Mesenchymal stem cell (in vitro differentiated cells and primary cell): Measurements from ENCODE around the gene KTN1.

ENCODE experiments used
- DNase-seq: peaks from one replicate; pipeline ENCODE4 v3.0.0-alpha.2; 2013
- H2AFZ ChIP-seq: one replicate; pipeline ENCODE4 v1.6.1; 2013; ENCODE audit warnings: low read depth, mild to moderate bottlenecking, control low read depth, inconsistent platforms, low read length, moderate library complexity
- H2AK5ac ChIP-seq: 2 replicates; pipeline ENCODE4 v1.6.1; 2013; ENCODE audit warnings: low read length, moderate library complexity, mild to moderate bottlenecking, inconsistent platforms; ENCODE audit not compliant: severe bottlenecking
- H2BK120ac ChIP-seq: one replicate; pipeline ENCODE4 v1.6.1; 2013; ENCODE audit warnings: low read depth, mild to moderate bottlenecking, inconsistent platforms, low read length, moderate library complexity
- H2BK12ac ChIP-seq, 2 experiments: one replicate each; pipeline ENCODE4 v1.6.1; 2013; ENCODE audit warnings: inconsistent platforms in 2 of 2, low read length in 2 of 2, mild to moderate bottlenecking in 2 of 2, moderate library complexity in 2 of 2, control low read depth in 1 of 2
- H2BK15ac ChIP-seq: one replicate; pipeline ENCODE4 v1.6.1; 2013; ENCODE audit warnings: mild to moderate bottlenecking, low read depth, inconsistent platforms; ENCODE audit not compliant: poor library complexity, severe bottlenecking
- H2BK5ac ChIP-seq: 2 replicates; pipeline ENCODE4 v1.6.1; 2013; ENCODE audit warnings: low read depth, mild to moderate bottlenecking, low read length, control low read depth, inconsistent platforms; ENCODE audit not compliant: poor library complexity, severe bottlenecking
- H3K14ac ChIP-seq, 2 experiments: one replicate each; pipeline ENCODE4 v1.6.1; 2013; ENCODE audit warnings: inconsistent platforms in 2 of 2, low read length in 2 of 2, control low read depth in 1 of 2, mild to moderate bottlenecking in 1 of 2, moderate library complexity in 1 of 2
- H3K18ac ChIP-seq, 2 experiments: one replicate each; pipeline ENCODE4 v1.6.1; 2013; ENCODE audit warnings: inconsistent platforms in 2 of 2, low read length in 2 of 2, control low read depth in 1 of 2, low read depth in 1 of 2, mild to moderate bottlenecking in 1 of 2
- H3K23ac ChIP-seq, 2 experiments: one replicate each; pipeline ENCODE4 v1.6.1; 2013; ENCODE audit warnings: inconsistent platforms in 2 of 2, low read length in 2 of 2, mild to moderate bottlenecking in 2 of 2, moderate library complexity in 2 of 2, control low read depth in 1 of 2
- H3K27ac ChIP-seq: 2 replicates; pipeline ENCODE4 v1.5.1; 2013; ENCODE audit warnings: mild to moderate bottlenecking, moderate library complexity, low read length, control low read depth, inconsistent platforms; ENCODE audit not compliant: poor library complexity, severe bottlenecking
- H3K27me3 ChIP-seq, 2 experiments: 2 replicates each; pipeline versions ENCODE4 v1.6.1 to v1.7.0; 2013; ENCODE audit warnings: low read length in 2 of 2, mild to moderate bottlenecking in 2 of 2, moderate library complexity in 2 of 2, control low read depth in 1 of 2, inconsistent platforms in 1 of 2; ENCODE audit not compliant: control insufficient read depth in 1 of 2, insufficient read depth in 1 of 2
- H3K36me3 ChIP-seq, 2 experiments: 2 replicates each; pipeline versions ENCODE4 v1.6.1 to v1.7.0; 2013; ENCODE audit warnings: low read length in 2 of 2, control low read depth in 1 of 2, inconsistent platforms in 1 of 2, low read depth in 1 of 2, mild to moderate bottlenecking in 1 of 2; ENCODE audit not compliant: insufficient read depth in 2 of 2, control insufficient read depth in 1 of 2
- H3K4ac ChIP-seq, 2 experiments: one replicate each; pipeline ENCODE4 v1.6.1; 2013; ENCODE audit warnings: inconsistent platforms in 2 of 2, low read length in 2 of 2, mild to moderate bottlenecking in 2 of 2, moderate library complexity in 2 of 2, control low read depth in 1 of 2, low read depth in 1 of 2
- H3K4me1 ChIP-seq: 2 replicates; pipeline ENCODE4 v1.6.1; 2013; ENCODE audit warnings: low read depth, low read length, control low read depth; ENCODE audit not compliant: control insufficient read depth, insufficient read depth
- H3K4me2 ChIP-seq: 2 replicates; pipeline ENCODE4 v1.6.1; 2013; ENCODE audit warnings: low read length, mild to moderate bottlenecking, inconsistent platforms; ENCODE audit not compliant: poor library complexity, severe bottlenecking
- H3K4me3 ChIP-seq, 2 experiments: 2 replicates each; pipeline versions ENCODE4 v1.5.1 to v1.7.0; 2013; ENCODE audit warnings: low read length in 2 of 2, mild to moderate bottlenecking in 2 of 2, control low read depth in 1 of 2, low read depth in 1 of 2; ENCODE audit not compliant: insufficient read depth in 1 of 2
- H3K79me1 ChIP-seq: replicated peaks from 2 replicates; pipeline ENCODE4 v1.6.1; 2013; ENCODE audit warnings: mild to moderate bottlenecking, control low read depth, low read length, inconsistent platforms; ENCODE audit not compliant: poor library complexity, severe bottlenecking
- H3K9ac ChIP-seq: 2 replicates; pipeline ENCODE4 v1.7.0; 2013; ENCODE audit warnings: mild to moderate bottlenecking, low read length, moderate library complexity
- H3K9me3 ChIP-seq: 2 replicates; pipeline ENCODE4 v1.7.0; 2013; ENCODE audit warnings: mild to moderate bottlenecking, low read length; ENCODE audit not compliant: control insufficient read depth
- H4K8ac ChIP-seq: one replicate; pipeline ENCODE4 v1.6.1; 2013; ENCODE audit warnings: inconsistent platforms, mild to moderate bottlenecking, low read length, moderate library complexity
- H4K91ac ChIP-seq: one replicate; pipeline ENCODE4 v1.6.1; 2013; ENCODE audit warnings: mild to moderate bottlenecking, low read length, inconsistent platforms
- WGBS: methylation state at CpG from one replicate; pipeline ENCODE4 v1.1.7; 2013; ENCODE audit warnings: mixed read lengths; 5-methylcytosine and 5-hydroxymethylcytosine counted together

The KTN1 gene

DNA sequence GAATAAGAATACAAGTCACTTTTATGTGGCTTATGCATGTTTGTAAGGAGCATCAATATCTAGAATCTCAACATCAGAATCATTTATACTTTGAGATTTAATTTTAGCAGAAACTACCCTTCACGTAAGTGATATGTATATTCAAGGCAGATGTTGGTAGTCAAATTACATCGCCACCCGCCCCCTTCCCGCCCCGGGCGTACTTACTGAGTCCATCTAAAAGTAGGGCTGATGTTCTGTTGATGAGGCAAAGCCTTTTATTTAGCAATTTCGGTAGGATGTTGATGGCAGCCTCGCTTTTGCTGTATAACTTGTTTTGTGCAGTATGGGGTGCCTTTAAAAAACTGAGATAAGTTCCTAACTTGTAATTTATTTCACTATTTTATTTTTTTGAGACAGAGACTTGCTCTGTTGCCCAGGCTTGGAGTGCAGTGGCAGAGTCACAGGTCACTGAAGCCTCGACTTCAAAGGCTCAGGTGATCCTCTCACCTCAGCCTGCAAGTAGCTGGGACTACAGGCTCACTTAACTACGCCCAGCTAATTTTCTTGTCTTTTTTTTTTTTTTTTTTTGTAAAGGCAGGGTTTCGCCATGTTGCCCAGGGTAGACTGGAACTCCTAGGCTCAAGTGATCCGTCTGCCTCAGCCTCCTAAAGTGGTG, 30.8 kb downstream of the KTN1 start:
- Histone ChIP-seq H2AK5ac (no peak overlapping the region), H4K91ac (no peak overlapping the region), H2BK12ac (no peak overlapping the region), H2BK5ac (no peak overlapping the region), H4K8ac (no peak overlapping the region), H3K9ac (no peak overlapping the region), H2BK120ac (no peak overlapping the region), H3K4me3 (no peak overlapping the region), H3K27me3 (no peaks in the 10 kb centered on the region), H3K18ac (no peak overlapping the region), H2AFZ (no peak overlapping the region), H3K14ac (no peak overlapping the region), H2BK15ac (no peak overlapping the region), H3K4me2 (no peak overlapping the region), H3K36me3 (peaks cover 2 to 37% of the 10 kb centered on the region in 2 experiments), H3K79me1 (peaks cover 14% of the 10 kb centered on the region), H3K23ac (no peak overlapping the region), H3K4ac (no peak overlapping the region), H3K4me1 (peaks cover 5% of the 10 kb centered on the region), H3K9me3 (no peaks in the 10 kb centered on the region), H3K27ac (no peak overlapping the region)
- no peak for DNase-seq
- 92% methylated on average over 9 of the region's 12 CpGs for WGBS

DNA sequence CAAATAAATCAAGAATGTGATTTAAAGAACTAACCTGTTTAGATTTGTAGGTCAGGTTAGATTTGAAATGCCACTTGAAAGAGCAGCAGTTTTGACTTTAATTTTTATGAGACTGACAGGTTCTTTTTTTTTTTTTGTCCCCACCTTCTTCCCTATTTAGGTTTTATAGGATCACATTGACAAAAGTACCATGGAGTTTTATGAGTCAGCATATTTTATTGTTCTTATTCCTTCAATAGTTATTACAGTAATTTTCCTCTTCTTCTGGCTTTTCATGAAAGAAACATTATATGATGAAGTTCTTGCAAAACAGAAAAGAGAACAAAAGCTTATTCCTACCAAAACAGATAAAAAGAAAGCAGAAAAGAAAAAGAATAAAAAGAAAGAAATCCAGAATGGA, 31.9 kb downstream of the KTN1 start:
- H3K27me3 ChIP-seq: no peaks in the 10 kb centered on the region
- no peak overlapping the region for H3K27ac ChIP-seq
- no peak overlapping the region for H3K9ac ChIP-seq
- H3K18ac ChIP-seq: no peak overlapping the region
- DNase-seq: no peak
- H2BK5ac ChIP-seq: no peak overlapping the region
- no peak overlapping the region for H4K8ac ChIP-seq
- H3K4me3 ChIP-seq: no peak overlapping the region
- H4K91ac ChIP-seq: no peak overlapping the region
- H3K9me3 ChIP-seq: no peaks in the 10 kb centered on the region
- H3K4ac ChIP-seq: no peak overlapping the region
- no peak overlapping the region for H2BK15ac ChIP-seq
- H3K4me1 ChIP-seq: peaks cover 5% of the 10 kb centered on the region
- no peak overlapping the region for H3K4me2 ChIP-seq
- peaks cover 15% of the 10 kb centered on the region for H3K79me1 ChIP-seq
- H3K36me3 ChIP-seq: peaks cover 3 to 48% of the 10 kb centered on the region in 2 experiments
- no peak overlapping the region for H2BK12ac ChIP-seq
- no peak overlapping the region for H2AK5ac ChIP-seq
- H2AFZ ChIP-seq: no peak overlapping the region
- no peak overlapping the region for H3K14ac ChIP-seq
- H2BK120ac ChIP-seq: no peak overlapping the region
- no peak overlapping the region for H3K23ac ChIP-seq

DNA sequence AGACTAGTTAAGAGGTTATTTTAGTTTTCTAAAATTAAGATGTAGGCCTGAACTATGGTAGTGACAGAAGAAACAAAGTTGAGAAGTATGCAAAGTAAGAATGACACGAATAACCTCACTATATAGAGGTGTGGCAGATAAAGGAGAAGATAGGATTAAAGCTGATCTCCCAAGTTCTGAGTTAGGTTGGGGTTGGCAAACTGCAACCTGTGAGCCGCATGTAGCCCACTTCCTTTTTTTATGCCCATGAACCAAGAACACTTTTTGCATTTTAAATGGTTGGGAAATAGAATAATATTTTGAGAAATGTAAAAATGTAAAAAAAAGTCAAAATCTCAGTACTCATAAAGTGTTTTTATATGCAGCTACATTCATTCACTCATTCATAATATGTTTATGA, 34.3 kb downstream of the KTN1 start:
- Histone ChIP-seq H3K9ac (no peak overlapping the region), H4K91ac (no peak overlapping the region), H3K9me3 (no peaks in the 10 kb centered on the region), H3K4me3 (no peak overlapping the region), H3K23ac (no peak overlapping the region), H3K36me3 (peaks cover 3 to 69% of the 10 kb centered on the region in 2 experiments), H2AK5ac (no peak overlapping the region), H3K14ac (no peak overlapping the region), H3K4me1 (peaks cover 2% of the 10 kb centered on the region), H2AFZ (no peak overlapping the region), H2BK5ac (no peak overlapping the region), H3K79me1 (peaks cover 15% of the 10 kb centered on the region), H3K4ac (no peak overlapping the region), H3K27ac (no peak overlapping the region), H3K18ac (no peak overlapping the region), H2BK120ac (no peak overlapping the region), H4K8ac (no peak overlapping the region), H2BK12ac (no peak overlapping the region), H3K4me2 (no peak overlapping the region), H3K27me3 (no peaks in the 10 kb centered on the region), H2BK15ac (no peak overlapping the region)
- no peak for DNase-seq
- WGBS: 100% methylated on average over 2 of the region's 2 CpGs

DNA sequence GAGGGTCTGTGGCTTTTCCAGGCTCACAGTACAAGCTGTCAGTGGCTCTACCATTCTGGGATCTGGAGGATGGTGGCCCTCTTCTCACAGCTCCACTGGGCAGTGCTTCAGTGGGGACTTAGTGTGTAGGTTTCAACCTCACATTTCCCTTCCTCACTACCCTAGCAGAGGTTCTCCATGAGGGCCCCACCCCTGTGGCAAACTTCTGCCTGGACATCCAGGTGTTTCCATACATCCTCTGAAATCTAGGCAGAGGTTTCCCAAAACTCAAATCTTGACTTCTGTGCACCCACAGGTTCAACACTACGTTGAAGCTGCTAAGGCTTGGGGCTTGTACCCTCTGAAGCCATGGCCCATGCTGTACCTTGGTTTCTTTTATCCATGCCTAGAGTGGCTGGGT, 40.3 kb downstream of the KTN1 start:
- no peak overlapping the region for H2BK5ac ChIP-seq
- H3K4ac ChIP-seq: no peak overlapping the region
- H3K18ac ChIP-seq: no peak overlapping the region
- peaks cover 16 to 95% of the 10 kb centered on the region in 2 experiments for H3K36me3 ChIP-seq
- no peaks in the 10 kb centered on the region for H3K4me1 ChIP-seq
- H2AFZ ChIP-seq: no peak overlapping the region
- no peak overlapping the region for H2BK120ac ChIP-seq
- H3K14ac ChIP-seq: no peak overlapping the region
- H3K9ac ChIP-seq: no peak overlapping the region
- H3K79me1 ChIP-seq: peaks cover 19% of the 10 kb centered on the region
- H2BK12ac ChIP-seq: no peak overlapping the region
- no peaks in the 10 kb centered on the region for H3K27me3 ChIP-seq
- no peak for DNase-seq
- no peak overlapping the region for H3K23ac ChIP-seq
- no peak overlapping the region for H3K4me2 ChIP-seq
- H2BK15ac ChIP-seq: no peak overlapping the region
- H3K9me3 ChIP-seq: peaks cover 7% of the 10 kb centered on the region
- 100% methylated on average over 1 of the region's 1 CpG for WGBS
- no peak overlapping the region for H4K8ac ChIP-seq
- H2AK5ac ChIP-seq: no peak overlapping the region
- H3K27ac ChIP-seq: no peak overlapping the region
- no peak overlapping the region for H4K91ac ChIP-seq
- H3K4me3 ChIP-seq: no peak overlapping the region
